Stimulated activated CD8-positive, alpha-beta memory T cell treated with anti-CD3 and anti-CD28 coated beads, Interleukin-12 subunit alpha, Interleukin-12 subunit beta, amount 100 ng/mL, for 24 hours (primary cell): ENCODE measurements around the gene ACSM2A.
"Not testable (repeated sequence)": the region's sequence is repeated elsewhere in the genome, so short reads cannot be mapped to it uniquely, and the experiment has no call there.

Source experiments
- DNase-seq: peaks from one replicate; pipeline ENCODE4 v3.0.0-alpha.2; 2020; ENCODE audit errors: extremely low read depth

Gene ACSM2A

DNA sequence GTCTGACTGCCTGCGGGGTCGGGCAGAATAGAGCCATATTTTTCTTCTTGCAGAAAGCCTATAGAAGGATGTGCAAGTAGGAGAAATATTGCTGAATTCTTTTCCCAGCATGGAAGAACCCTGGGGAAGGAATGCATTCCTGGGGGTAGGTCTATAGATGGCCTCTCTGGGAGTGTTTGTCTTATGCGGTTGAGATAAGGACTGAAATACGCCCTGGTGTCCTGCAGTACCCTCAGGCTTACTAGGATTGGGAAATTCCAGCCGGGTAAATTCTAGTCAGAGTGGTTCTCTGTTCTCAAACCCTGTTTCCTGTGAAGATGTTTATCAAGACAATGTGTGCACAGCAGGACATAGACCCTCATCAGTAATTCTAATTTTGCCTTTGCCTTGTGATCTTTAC is 2.3 kb downstream of the ACSM2A start:
- not testable (repeated sequence) for DNase-seq

- not testable (repeated sequence) for DNase-seq
These were observed 7.9 kb downstream of the ACSM2A start for GRCh38 chr16:20459227-20459626.

DNA sequence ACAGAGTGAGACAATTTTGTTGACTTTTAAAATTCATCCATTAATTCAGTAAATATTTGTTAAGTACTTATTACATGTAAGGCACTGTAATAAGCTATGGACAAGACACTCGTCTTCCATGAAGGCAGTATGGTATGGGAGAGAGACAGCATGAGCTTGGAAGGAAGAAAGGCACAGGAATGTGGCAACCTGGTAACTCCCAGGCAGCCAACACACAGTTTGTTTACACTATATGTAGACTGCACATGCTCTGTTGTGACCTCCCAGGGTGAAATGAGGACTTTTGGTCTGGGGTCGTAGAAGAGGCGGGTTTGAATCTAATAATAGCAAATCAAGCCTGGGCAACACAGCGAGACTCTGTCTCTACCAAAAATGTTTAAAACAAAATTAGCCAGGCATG is 9.0 kb downstream of the ACSM2A start:
- DNase-seq: not testable (repeated sequence)

DNA sequence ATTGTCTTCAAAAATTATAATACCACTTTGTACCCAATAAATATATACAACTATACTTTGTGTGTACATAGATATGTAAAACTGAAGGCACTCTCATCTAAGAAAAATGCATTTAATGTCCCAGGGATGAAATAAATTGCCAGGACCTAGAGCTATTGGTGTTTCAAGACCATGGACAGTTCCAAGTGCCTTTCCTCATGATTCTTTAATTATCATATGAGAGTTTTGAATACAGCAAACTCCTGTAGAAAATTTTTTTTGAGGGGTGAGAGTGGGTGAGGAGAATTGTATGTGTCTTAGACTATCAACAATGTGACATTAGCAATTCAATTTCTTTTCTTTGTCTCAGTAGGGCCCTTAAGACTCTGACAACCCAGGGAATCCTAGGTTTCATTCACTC is 17.6 kb downstream of the ACSM2A start:
- not testable (repeated sequence) for DNase-seq

GRCh38 chr16:20469930-20470329 is 18.6 kb downstream of the ACSM2A start:
- not testable (repeated sequence) for DNase-seq

DNA sequence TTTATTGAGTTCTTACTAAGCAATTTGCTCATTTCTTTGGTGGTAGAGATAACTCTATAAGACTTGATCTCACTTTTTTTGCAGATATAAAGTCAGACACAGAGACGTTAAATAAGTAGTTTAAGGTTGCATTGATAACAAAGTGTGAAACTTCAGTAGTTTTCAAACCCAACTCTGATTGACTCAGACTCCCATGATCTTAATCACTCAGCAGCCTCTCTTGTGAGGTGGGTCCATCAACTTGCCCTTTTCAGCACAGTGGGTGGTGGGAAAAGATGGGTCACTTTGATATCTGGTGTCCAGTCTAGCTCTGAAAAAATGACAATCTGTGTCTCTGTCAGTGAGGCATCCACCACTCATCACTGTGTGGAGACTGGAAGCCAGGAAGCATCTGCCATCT is 19.4 kb downstream of the ACSM2A start:
- DNase-seq: not testable (repeated sequence)

DNA sequence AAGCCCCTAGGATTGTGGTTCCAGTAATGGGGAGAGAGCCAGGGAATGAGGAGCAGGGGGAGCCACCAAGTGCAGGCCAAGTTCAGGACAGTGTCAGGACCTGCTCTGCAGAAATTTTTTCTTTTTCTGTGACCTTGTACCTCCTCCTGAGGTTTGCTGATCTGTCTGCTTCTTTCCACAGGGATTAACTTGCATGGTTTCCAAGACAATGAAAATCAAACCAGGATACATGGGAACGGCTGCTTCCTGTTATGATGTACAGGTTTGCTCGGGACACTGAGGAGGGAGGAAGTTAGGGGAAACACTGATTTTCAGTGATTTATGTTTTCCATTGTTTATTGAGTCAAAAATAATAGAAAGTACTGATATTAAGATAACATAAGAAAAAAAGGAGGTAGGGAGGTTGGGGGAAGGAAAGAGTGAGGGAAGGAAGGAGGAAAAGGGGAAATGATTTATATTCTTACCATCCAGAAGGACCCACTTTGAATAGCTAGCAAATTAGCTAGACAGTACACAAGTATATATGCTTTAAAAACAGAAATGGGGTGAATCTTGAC is 25.9 kb downstream of the ACSM2A start:
- DNase-seq: not testable (repeated sequence)

GRCh38 chr16:20483989-20484388 is 32.7 kb downstream of the ACSM2A start:
- DNase-seq: not testable (repeated sequence)

DNA sequence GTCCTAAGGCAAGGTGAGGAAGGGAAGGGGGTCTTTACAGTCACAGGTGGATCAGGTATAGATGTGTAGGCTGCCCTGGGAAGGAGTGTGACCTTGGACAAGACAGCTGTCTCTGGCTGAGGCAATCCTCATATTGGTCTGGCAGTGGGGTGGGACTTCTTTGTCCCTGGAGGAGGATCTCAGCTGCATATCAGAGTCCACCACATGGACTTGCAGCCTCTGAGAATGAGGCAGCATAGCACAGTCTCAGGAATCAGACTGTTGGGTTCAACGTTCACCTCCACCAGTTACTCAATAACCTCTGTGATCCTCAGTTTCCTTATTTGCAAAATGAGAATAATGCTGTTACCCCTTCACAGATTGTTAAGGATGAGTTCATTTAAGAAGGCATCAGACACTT is 33.4 kb downstream of the ACSM2A start:
- DNase-seq: no peak

- DNase-seq: no peak
These were observed 34.1 kb downstream of the ACSM2A start for GRCh38 chr16:20485408-20485807.

DNA sequence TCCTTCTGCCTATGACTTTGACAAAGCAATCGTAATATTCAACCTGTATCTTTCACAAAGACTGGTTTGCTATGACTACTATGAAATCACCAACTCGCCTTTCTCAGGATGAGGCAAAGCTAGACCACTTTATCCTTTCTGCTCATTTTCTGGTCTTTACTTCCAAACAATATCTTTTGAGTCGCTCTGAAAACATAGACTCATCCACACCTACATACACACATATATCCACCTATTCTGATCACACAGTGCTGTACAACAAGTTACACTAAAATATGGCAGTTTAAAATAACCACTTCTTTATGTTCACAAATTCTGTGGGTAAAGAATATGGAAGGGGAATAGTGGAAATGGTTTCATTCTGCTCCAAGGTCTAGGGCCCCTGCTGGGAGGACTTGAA is 39.7 kb downstream of the ACSM2A start:
- DNase-seq: not testable (repeated sequence)

GRCh38 chr16:20491448-20491847 is 40.1 kb downstream of the ACSM2A start:
- DNase-seq: not testable (repeated sequence)

- no peak for DNase-seq
These were observed 53.1 kb downstream of the ACSM2A start for GRCh38 chr16:20504418-20504817.

- no peak for DNase-seq
These were observed 56.0 kb downstream of the ACSM2A start for GRCh38 chr16:20507280-20507679.

GRCh38 chr16:20510323-20510722 is 59.0 kb downstream of the ACSM2A start:
- DNase-seq: no peak

DNA sequence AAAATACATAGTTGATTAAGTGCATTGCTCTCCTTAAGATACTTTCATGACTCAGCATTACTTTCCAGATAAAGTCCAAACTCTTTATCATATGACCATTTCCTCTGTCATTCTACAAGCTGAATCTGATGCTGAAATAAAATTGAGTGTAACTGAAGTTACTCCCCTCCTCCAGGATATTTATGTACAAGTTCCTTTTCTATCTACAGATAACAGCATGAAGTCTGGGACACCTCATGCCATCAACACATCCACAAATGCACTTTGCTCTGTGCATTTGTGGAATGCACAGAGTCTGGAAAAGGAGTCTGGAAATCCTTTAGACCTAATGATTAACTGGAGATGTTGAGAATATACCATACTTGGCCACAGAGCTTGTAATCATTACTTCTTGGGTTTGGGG is 64.4 kb downstream of the ACSM2A start:
- no peak for DNase-seq

GRCh38 chr16:20517149-20517548 is 65.8 kb downstream of the ACSM2A start:
- DNase-seq: no peak

DNA sequence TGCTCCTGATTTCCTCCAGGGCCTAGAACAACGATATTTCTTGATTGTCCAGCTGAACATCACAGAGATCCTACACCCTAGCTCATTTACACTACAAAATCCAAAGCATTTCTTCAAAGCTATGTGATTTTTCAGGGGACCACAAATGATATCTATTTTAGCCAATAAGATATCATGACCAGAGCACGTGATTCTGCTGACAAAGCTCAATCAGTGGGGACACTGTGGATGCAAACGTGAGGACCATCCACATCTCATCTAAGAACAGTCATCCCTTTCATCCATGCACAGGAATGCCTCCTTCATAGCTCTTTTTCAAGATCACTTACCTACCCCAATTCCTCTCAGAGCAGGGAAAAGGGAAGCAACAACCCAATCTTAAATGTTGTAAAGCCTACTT is 67.9 kb downstream of the ACSM2A start:
- no peak for DNase-seq

GRCh38 chr16:20520103-20520502 is 68.8 kb downstream of the ACSM2A start:
- DNase-seq: no peak

- not testable (repeated sequence) for DNase-seq
These were observed 80.5 kb downstream of the ACSM2A start for GRCh38 chr16:20531795-20532194.

- DNase-seq: not testable (repeated sequence)
These were observed 81.0 kb downstream of the ACSM2A start for GRCh38 chr16:20532284-20532792.

DNA sequence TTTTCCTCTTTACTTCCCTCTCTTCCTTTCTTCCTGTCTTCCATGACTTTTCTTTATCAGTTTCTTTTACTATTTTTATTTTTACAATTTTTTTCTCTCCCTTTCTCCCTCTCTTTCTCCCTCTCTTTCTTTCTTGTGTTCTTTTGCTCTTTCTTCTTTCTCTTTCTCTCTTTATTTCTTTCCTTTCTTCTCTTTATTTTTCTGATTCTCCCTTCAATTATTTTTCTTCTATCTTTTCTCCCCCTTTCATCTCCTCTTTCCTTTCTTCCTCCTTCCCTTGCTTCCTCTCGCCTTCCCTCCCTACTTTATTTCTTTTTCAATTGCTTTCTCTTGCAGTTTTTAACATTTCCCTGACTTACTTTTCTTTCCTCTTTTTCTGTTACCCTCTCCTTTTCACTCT is 85.3 kb downstream of the ACSM2A start:
- DNase-seq: not testable (repeated sequence)
